ENCODE results near the gene HELLS. TPM values are rescaled to one million over a fixed set of nuclear protein-coding genes. Genes with fewer than 3 reads are reported as not detected.

The HELLS gene
- total and polyA plus RNA-seq, 2 donors (not counting 3 experiments of a cell fraction or from before 2014, with no cell fraction given): 24.7 to 85.5 TPM

GRCh38 chr10:94644352-94644751, 98.8 kb downstream of the HELLS start:
- no peak overlapping the region for H3K4me2 ChIP-seq (ENCODE audit: insufficient read depth, low read length)
- H3K9ac ChIP-seq (replicated peaks; ENCODE audit: extremely low read depth, insufficient read depth, low read length): no peak overlapping the region
- no peaks in the 10 kb centered on the region for H3K4me1 ChIP-seq (ENCODE audit: control insufficient read depth, extremely low read depth, insufficient read depth, low read length)
- H4K20me1 ChIP-seq (replicated peaks; ENCODE audit: control insufficient read depth, extremely low read depth, insufficient read depth, low read length): no peaks in the 10 kb centered on the region
- H3K27ac ChIP-seq (ENCODE audit: insufficient read depth, low read depth, low read length): no peak overlapping the region
- POLR2A ChIA-PET: no interaction called here
- no peak for DNase-seq (ENCODE audit: low read depth, low spot score)
- no peak overlapping the region for H2AFZ ChIP-seq (ENCODE audit: low read depth, low read length)
- no TSS peak for BruUV-seq (replicated peaks)
- H3K9me3 ChIP-seq (replicated peaks; ENCODE audit: control insufficient read depth, insufficient read depth, low read length): no peaks in the 10 kb centered on the region
- intact Hi-C loops (cut with micrococcal nuclease): no loop called here
- no peaks in the 10 kb centered on the region for H3K9me1 ChIP-seq (replicated peaks; ENCODE audit: control insufficient read depth, extremely low read depth, insufficient read depth, low read length)
- no peak for TF ChIP-seq POLR2A (IDR thresholded peaks at IDR 0.05; ENCODE audit: low read depth, low read length)
- no peak for TF ChIP-seq MAX (IDR thresholded peaks at IDR 0.05; ENCODE audit: insufficient read depth, insufficient read length)
- no peak for TF ChIP-seq FOS (IDR thresholded peaks at IDR 0.05; ENCODE audit: borderline replicate concordance, insufficient read depth, low read length)
- no peak for TF ChIP-seq GATA2 (IDR thresholded peaks at IDR 0.05; ENCODE audit: insufficient read depth, insufficient read length, low read depth, low read length)
- no peak for TF ChIP-seq POLR2AphosphoS5 (IDR thresholded peaks at IDR 0.05; ENCODE audit: insufficient read depth, low read depth, low read length)
- no peak for TF ChIP-seq CTCF (IDR thresholded peaks at IDR 0.05; ENCODE audit: extremely low read depth in 1 of 2, insufficient read depth in 1 of 2, low read depth in 1 of 2, low read length in 2 of 2)
- TF ChIP-seq JUN (IDR thresholded peaks at IDR 0.05; ENCODE audit: borderline replicate concordance, insufficient read depth, insufficient read length, low read depth): no peak
- TF ChIP-seq EZH2 (IDR thresholded peaks at IDR 0.05; ENCODE audit: borderline replicate concordance, low read depth, low read length, severe bottlenecking): no peak
- TF ChIP-seq MYC (IDR thresholded peaks at IDR 0.05; ENCODE audit: low read depth, low read length): no peak
- no peaks in the 10 kb centered on the region for H3K27me3 ChIP-seq (ENCODE audit: control insufficient read depth in 2 of 2, insufficient read depth in 2 of 2, low read length in 2 of 2)
- CTCF ChIA-PET: no interaction called here
- FAIRE-seq: no peak
- dilution Hi-C loops (cut with MboI; ENCODE audit: extremely low pct_ligation_motif_present, low sequenced_read_pairs): no loop called here
- H3K4me3 ChIP-seq (replicated peaks in 1 of 3; ENCODE audit: insufficient read depth in 1 of 3, low read depth in 1 of 3, low read length in 3 of 3): no peak overlapping the region
- H3K79me2 ChIP-seq (ENCODE audit: control insufficient read depth, insufficient read depth, low read length): no peaks in the 10 kb centered on the region
- H3K36me3 ChIP-seq (ENCODE audit: control insufficient read depth in 2 of 2, extremely low read depth in 1 of 2, insufficient read depth in 2 of 2, low read length in 2 of 2): no peaks in the 10 kb centered on the region

Measured in endothelial cell of umbilical vein (primary cell).